Stimulated activated CD8-positive, alpha-beta memory T cell treated with anti-CD3 and anti-CD28 coated beads, Interleukin-2, amount 100 ng/mL, for 48 hours (primary cell): ENCODE data around the gene FAM222A.

ENCODE experiments used
- DNase-seq, 2 donors: peaks; one replicate each; pipeline ENCODE4 v3.0.0-alpha.2; 2020; ENCODE audit warnings: low read depth in 2 of 2

The FAM222A gene

DNA sequence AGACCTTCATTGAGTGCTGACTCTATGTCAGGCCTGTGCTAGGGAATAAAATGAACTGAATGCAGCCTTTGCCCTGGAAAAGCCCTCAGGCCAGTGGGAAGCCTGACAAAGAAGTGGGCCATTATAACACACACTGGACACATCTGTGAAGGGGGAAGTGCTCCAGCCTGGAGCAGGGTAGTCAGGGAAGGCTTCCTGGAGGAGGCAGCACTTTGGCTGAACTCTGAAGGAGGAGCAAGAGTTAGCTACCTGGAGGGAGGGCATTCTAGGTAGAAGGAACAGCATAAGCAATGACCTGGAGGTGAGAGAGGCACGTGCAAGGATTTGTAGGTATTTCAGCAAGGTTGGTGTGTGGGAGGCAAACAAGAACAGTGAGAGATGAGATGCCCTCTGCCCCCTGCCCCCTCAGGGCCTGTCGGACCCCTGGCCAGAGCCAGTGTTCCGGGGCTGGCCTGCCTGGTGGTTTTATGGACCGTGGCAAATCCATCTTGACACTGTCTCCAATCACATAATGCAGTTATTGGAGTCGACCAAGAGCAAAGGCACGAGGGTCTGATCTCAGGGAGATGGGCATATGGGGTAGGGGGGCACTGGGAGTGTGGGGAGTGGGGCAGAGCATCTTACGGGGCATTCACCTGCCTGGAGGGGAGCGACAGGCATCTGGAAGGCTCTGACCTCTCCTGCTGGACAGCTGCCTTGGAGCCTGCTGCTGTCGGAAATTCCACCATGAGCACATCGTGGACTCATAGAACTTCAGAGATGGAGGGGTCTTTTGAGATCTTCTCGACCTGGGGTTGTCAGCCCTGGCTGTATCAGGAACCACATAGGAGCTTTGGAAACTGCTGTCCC lies 2.7 kb upstream of the FAM222A start:
- no peak for DNase-seq

DNA sequence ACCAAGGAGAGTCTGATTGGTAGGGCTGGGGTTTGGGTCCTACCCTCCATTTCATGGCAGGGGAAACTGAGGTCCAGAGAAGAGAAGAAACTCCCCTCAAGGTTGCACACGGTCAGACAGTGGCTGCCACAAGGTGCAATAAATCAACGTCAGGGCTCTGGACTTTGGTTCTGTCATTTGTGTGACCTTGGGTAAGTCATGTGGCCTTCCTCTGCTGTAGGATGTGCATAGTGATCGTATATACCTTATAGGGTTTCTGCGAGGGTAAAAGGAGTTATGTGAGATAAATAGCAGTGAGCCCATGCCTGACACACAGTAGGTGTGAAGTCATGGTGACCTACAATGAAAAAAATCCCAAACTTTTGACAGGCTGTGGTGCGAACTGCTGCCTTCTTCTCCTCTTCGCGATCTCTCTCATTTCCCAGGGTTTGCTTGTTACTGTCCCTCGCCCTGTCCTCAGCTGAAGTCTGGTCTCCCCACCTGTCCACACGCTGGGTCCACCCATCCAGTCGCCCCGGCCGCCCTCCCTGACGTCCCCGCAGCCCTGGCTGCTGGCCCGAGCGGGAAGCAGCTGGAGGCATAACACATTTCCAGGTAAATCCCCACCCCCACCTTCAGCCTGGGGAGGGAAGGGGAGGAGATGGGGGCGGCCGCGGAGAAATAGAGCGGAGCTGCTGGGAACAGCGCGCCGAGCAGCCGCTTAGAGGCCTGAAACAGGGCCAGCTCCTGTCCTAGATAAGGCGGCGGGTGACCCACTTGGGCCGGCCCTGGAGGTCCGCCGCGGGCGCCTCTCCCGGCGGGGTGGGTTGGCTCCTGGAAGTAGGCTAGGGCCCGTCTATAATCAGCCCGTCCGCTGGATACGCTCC lies 1.8 kb upstream of the FAM222A start:
- DNase-seq: no peak

DNA sequence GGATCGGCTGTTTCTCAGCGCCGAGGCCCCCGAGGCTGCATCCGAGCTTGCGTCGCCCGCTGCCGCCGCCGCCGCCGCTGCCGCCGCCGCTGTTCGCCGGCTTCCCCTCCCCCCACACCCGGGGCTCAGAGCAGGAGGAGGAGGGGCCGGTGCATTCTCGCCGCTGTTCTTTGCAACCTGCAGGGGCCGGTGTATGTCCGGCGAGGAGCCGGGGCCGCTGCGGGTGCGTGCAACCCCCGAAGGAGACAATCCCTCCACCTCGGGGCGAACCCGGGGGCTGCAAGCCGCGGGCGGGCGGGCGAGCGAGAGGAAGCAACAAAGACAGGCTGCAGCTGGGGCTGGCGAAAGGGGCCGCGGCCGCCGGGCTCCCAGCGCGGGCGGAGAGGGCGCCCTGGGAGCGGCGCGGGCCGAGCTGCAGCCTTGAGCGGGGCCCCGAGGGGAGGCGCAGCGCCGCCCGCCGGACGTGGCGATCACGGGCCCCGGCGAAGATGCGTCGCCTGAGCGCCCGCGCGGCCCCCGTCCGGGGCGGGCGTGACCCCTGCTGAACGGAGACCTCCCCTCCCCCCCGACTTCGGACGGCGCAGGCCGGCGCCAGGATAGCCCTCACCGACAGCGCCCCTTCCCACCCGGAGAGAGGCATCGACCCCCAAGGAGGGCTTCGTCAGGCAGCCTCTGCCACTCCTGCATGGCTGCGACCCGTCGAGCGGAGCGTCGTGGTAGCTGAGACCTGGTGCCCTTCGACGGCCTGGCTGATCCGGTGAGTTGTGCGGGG lies 702 bp downstream of the FAM222A start:
- peak; percentile 23 to 44 for DNase-seq

DNA sequence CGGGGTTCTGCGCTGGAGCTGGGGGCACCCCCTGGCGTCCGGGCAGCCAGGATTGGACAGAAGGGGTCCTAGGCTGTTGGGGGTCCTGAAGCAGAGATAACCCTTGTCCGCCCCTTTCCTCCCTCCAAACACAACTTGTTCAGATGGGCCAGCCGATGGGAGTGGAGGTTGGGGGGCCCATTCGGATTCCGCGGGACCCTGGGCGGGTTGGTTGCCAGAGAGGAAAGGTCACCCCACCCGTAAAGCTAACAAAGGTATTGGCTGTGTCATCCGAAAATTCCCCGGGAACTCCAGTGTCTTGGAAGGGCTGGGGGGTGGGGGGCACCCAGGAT lies 1.3 kb downstream of the FAM222A start:
- DNase-seq: no peak

DNA sequence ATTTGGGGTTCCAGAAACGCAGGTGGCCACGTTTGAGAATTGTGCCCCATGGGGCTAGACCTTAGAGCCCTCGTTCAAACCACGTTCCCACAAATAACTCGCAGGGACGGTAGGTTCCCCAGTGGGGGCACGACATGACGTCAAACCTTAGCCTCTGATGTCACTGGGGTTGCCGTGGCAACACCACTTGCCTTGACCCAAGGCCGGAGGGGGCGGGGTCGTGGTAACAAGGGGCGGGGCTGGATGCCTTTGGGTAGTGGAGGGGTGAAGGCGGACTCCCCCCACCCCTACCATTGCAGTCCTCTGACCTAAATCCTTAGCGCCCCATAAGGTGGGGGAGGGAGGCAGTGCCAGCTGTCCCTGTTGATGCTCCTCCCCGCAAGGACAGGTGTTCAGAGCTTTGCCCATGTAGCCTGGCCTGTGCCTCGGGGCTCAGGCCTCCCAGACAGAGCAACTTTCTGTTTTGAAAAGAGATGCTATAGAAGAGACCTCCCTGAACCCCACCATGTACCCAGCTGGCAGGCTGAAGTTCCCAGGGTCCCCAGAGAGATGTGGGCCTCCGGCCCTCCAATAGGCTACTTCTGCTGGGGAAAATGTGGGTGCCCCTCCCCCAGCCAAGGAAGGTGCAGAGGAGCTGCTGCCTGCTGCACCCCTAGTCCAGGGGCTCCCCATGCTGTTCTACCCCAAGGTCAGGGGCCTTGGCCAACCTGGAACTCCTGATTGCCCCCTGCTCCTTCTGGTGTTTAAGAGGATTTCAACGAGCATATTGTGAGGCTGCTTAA lies 1.9 kb downstream of the FAM222A start:
- no peak for DNase-seq

DNA sequence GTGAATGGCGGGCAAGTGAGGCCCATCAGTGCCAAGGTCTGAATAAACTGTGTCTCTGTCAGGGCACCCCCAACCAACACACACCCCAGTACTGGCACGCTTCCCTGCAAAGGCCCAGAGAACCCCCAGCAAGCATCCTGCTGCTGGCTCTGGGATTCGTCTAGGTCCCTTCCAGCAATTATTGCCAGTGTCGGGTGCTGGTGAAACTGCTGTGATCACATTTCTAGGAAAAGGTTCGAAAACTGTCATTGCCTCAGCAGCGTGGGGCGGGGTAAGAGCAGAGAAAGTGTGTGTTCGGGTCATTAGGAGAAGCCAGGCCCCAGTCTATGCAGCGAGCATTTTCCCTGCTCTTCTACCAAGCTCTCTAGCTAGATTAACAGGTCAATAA lies 2.5 kb downstream of the FAM222A start:
- no peak for DNase-seq

DNA sequence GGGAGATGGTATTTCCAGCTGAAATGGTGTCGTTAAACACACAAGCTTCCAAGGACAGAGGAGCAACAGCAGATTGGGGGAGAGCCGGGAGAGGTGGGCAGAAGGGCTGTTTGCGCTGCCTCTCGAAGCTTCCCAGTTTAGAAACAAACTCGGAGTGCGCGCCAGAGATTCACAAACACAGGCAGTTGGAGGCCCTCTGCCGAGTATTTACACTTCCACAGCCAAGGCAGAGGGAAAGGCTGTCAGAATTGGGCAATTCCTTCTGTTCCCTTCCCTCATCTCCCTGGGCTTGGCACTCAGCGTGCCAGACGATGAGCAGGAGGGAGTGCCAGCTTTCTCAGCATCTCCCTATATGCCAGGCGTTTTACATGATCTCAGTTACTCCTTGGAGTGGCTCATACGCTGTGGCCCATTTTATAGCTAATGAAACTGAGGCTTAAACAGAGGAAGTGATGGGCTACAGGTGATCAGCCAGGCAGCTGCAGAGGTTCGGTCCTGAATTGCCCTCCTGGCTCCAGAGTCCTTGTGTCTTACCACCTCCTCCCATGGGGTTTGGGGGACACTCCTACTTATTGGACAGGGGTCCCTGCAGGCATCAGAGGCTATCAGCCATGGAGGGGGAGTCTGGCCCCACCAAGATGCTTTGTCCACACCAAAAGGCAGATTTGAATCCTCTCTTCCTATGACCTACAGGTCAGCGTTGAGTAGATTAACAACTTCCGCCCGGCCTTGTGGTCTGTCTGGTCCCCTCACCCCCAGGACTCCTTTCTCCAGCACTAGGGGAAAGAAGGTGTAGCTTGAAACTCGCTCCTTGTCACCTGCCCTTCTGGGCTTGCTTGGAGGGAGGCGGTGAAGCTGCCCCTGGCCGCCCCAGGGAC lies 3.1 kb downstream of the FAM222A start:
- no peak for DNase-seq

DNA sequence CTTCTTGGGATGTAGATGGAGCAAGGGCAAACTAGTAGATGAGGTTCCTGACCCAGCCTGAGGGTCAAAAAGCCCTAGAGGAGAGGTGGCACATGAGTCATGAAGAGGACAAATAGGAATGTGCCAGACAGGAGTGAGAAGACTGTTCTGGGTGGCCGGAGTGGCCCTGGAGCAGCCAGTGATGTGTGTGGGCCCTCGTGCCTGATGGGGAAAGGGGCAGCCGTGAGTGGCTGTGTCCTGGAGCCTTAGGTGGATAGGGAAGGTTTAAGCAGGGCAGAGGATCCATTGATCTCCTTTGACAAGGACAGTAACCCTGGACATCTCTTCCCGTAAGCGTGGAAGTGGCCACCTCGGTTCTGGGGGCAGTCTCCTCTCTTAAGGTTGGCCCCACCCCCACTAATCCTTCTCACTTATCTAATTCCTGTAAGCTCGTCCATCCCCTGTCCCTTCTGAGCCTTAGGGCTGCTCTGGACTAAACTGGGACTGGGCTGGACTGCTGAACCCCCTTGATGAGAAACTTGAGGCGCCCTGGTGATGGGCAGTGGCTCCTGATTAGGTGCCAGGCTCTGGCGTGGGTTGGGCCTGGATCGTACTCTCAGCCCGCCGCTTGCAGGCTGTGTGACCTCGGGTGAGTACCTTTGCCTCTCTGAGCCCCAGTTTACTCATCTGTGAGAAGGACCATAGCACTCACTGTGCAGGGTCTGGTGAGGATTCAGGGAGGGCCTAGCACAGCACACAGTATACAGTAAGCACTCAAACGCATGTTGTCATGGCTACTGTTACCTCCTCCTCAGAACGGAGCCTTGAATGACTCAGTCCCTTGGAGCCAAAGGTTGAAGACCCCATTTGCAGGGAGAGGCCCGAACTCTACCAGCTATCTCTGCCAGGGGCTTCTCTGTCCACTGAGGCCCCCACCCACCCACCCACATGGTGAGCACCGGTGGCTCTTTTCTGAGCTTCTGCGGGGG lies 4.0 kb downstream of the FAM222A start:
- no peak for DNase-seq

DNA sequence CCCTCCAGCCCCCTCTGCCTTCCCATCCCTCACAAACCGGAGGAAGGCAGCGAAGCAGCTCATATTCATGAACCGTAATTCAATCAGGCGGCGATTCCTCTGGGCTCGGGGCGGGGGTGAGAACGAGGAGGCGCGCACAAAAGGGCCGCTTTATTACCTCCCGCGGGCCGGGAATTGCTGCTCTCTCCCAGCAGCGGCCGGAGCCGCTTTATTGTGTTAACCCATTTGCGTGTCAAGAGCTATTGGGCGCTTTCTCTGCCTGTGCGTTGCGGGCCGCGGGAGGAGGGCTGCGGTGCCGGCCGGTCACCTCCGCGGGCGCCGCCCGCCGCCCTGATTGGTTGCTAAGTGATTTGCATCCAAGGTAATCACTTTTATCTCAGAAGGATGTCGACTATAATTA lies 4.8 kb downstream of the FAM222A start:
- DNase-seq: no peak

DNA sequence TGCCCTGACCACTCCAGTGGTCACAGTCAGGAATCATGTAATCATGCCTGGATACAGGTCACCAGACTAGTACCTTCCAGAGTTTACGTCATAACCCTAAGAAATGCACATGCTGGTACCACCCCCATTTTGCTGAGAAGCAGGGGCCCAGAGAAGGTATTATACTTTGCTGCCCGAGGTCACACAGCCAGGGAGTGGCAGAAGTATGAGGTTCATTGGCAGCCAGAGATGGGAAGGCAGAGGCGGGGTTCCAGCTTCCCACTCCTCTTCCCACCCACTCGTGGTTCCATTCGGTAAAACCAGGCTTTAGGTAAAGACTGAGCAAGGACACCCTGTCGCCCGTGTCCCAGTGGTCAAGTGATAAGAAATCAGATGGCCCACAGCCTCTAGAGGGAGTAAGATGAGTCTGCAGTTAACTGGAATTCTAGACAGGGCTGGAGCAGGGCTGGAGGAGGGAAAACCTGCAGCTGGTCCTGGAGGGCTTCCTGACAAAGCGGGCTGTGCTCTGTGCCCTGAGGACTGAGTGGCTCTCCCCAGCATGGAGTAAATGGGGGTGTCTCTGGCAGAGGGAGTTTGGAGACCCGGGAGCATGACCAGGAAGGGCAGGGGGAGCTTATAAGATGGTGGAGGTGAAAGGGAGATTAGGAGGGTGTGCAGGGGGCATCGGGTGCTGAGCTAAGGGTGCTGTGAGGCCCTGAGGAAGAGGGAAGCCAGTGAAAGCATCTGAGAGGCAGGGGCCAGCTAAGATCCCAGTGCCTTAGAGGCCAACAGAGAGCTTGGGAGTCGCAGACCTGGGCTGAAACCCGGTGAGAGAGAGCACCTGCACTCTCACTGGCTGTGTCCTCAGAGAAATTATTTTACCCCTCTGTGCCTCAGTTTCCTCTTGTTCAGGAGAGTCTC lies 5.7 kb downstream of the FAM222A start:
- DNase-seq: no peak

DNA sequence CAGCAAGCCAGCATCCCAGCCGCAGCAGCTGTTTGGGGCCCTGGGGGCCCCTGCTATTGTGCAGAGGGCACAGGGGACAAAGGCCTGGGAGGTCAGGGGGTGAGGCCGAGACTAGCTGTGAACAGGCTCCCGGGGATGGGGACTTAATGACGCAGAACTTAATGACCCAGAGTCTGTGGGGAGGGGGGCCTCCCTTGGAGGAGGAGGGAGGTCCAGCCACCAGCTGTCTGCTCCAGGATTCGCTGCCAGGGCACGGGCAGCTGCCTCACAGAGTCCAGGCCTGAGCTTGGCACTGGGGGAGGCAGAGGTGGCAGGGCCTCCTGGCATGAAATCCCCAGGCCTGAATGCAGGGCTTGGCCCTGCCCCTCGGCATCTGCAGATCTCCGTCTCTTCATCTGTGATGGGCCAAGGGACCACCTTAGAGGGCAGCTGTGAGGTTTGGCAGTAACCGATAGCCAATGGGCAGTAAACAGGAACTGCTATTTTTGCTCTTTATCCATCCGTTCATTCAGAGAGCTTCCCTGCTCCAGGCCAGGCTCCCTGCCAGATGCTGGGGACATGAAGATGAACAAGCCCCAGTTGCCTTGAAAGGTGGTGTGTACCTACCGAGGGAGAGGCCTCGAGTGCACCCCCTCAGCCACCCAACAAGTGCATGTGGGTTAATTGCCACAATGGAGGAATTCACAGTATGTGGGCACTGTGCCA lies 6.7 kb downstream of the FAM222A start:
- no peak for DNase-seq

DNA sequence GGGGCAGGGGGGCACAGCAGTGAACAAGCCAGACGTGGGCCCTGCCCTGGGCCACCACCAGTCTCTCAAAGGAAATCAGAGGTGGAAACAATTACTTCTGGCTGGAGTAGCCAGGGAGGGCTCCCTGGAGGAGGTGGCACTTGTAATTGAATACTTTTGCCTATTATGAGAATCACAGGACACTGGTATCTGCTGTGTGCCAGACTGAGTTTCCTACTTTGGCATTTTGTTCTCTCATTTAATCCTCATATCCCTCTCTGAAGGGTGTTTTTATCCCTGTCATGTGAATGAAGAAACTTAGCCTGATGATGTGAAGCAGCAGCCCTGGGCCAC lies 7.2 kb downstream of the FAM222A start:
- DNase-seq: no peak

DNA sequence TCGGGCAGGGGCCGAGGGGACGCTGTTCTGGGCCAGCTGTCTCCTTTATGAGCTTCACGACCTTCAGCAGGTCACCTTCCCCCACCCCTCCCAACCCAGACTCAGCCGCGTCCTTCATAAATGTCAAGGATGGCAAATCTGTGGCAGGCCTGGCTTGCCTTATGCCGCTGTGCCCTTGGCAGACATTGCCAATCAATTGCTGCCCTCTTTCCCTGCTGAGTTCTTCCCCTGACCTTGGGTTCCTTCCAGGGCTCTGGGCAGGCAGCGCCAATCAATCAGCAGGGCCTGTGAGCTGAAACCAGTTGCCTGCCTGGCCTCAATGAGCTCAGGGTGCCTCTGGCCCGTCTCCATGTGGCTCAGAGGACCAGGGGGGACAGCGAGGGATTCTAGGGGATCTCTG lies 7.7 kb downstream of the FAM222A start:
- DNase-seq: no peak

DNA sequence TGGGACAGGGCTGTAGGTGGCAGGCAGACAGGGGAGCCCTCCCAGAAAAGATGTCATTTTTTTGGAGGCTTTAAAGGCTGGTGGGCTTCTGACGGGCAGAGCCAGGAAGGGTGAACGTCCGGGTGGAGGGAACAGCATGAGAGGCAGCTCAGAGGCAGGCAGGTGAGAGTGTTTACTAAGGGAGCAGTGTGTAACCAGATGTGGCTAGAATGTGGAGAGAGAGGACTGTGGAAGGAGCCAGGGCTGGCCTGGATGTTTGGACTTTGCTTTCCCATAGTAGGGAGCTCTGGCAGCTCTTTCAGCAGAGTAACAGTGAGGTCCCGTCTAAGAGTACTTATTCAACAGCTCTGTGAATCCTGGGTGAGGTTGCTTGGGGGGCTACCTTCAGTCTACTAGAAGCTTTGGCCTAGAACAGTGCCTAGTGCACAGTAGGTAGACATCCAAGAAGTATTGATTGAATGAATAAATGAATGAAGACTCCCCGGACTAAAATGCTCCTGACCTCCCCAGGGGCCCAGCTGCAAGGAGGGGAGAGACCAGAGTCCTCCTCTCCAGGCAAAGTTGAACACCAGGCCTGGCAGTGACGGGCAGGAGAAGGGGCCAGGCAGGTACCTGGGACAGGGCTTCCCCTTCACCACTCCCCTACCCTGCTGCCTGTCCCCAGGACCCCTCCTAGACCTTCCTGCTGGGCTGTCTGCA lies 8.5 kb downstream of the FAM222A start:
- no peak for DNase-seq

DNA sequence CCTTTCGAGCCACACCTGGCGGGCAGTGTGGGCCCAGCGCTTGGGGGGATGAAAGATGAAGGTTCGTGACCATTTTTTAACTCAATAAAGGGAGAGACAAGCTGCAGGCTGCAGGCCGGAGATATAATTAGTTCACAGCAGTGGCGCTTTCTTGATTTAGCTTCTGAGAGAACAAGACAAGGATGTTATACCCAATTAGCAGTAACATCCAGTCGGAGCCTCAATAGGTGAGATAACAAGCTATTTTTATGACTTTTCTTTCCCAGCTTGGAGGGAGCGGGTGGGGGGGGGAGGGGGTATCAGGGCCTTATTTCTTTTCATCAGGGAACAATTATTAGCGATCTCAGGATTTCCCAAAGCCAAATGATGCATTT lies 9.1 kb downstream of the FAM222A start:
- no peak for DNase-seq

DNA sequence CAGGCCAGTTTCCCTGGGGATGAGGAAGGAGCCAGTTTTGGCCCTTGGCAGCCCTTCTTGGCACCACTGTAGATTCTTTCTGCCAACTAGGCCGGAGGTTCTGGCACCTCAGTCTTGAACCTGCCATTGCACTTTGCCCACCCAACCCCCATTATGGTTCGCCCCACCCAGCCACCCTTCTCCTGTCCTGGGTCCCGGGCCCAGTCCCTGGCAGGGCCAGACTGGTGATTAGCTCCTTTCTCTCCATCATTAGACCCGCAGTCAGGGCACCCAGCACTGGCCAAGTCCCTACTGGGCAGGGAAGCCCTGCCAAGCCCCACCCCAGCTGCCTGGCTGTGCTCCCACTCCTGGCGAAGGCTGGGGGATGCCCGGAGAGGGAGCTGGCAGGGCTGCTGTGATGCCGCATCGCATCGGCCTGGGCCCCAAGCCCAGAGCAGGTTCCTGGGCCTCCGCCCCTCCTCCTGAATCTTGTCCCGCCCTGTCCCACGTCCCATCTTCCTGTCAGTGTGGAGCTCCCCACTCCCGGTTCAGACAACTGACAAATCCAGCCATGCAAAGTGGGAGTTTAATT lies 9.8 kb downstream of the FAM222A start:
- no peak for DNase-seq

DNA sequence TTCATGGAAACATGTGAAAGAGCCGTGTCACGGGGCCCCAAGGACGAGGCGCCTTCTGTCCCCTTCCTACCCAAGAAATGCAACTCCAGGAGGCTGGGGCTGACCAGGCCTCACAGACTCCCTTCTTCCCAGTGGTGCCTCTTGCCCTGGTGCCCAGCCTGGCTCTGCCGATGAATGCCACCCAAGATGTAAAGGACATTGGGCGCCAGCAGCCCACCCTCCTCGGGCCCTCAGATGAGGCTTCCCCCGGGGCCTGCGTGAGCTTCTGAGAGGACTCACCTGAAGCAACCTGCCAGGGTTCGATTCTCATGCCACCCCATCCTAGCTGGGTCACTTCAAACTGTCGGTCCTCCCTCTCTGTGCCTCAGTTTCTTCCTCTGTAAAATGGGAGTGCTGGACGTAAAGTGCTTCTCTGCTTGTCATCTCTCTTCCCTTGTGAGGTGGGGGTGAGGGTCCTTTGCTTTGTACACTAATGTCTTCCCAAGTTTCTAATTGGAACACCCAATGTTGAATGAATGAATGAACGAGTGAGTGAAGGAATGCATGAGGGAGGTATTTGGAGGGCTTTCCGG lies 10.8 kb downstream of the FAM222A start:
- no peak for DNase-seq
